ENCODE data around the gene AOPEP.

Gene AOPEP

DNA sequence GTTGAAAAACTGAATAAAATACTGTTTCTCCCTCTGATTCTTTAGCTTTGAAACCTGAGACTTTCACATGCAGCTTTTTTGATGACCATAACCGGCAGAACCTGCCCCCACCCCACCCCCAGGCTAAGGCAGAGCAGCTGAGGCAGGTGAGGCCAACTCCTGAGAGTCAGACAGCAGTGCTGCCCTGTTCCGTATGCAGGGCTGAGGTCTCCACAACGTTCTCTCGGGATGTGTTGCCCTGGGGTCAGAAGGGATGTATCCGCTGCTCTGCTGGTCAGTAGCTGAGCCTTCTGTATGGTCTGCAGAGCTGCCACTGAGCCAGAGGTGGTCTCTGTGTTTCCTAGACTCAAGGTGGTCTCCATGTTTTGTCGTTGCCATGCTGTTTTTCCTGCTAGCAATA, 190.5 kb downstream of the AOPEP start:
- DNase-seq (ENCODE audit: low read depth in 3 of 3): no peak

DNA sequence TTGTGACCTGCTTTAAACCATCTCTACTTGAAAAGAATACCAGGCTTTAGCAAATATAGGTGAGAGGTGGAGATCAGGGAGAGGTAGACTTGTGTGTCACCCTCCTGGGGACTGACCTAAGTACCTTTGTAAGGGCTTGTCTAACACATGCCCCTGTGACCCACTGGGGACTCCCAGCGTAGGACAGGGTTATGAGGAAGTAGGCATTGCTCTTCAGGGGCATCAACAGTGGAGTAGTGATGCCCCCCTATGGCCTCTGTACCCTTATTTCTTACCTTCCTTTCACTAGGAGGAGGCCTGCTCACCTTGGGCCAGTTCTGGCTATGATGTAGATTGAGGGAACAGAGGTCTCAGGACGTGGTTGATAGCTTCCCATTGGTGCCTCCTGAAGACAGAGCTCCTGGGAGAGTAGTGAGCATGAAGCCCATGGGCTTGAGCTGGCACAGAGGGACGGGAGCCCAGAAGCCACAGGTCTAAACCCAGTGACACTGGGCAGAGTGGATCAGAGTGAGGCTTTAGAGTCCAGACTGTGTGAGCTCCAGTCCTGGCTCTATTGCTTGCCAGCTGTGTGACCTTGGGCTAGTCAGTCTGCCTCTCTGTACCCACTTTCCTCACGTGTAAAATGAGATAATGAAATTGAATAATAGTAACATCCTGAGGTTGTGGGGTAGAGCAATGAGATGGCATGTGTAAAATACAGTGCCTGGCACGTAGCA, 191.7 kb downstream of the AOPEP start:
- no peak for DNase-seq (ENCODE audit: low read depth in 3 of 3)

GRCh38 chr9:94919376-94920098, 193.0 kb downstream of the AOPEP start:
- DNase-seq (ENCODE audit: low read depth in 3 of 3): no peak

DNA sequence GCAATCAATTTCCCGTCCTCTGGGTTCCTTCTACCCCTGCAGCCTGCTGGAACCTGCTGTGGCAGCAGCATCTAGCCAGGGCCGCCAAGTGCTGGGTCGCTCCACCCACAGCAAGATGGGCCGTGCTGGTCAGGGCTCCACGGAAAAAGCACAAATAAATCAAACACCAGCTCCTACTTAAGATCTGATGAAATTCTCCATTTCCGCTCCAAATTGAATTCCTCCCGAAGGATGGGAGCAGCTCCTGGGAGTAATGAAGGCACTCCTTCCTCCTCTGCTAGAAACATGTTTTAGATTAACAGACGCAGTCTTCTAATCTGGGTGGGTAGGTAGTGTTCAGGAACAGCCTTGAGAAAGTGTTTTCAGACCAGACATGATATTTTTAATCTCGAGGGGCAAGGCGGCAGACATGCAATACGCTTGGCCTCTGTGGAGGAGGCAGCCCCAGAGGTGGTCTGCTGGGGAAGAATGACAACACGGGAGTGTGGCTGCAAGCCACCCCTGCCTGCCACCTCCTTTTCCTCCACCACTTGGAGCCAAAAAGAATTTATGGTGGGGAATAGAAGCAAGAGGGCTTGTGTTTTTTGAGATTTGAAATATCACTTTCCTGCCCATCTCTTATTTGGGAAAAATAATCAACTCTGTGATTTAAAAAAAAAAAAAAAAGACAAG, 194.1 kb downstream of the AOPEP start:
- DNase-seq (ENCODE audit: low read depth in 3 of 3): no peak

GRCh38 chr9:94921092-94921471, 194.6 kb downstream of the AOPEP start:
- DNase-seq (ENCODE audit: low read depth in 3 of 3): no peak

DNA sequence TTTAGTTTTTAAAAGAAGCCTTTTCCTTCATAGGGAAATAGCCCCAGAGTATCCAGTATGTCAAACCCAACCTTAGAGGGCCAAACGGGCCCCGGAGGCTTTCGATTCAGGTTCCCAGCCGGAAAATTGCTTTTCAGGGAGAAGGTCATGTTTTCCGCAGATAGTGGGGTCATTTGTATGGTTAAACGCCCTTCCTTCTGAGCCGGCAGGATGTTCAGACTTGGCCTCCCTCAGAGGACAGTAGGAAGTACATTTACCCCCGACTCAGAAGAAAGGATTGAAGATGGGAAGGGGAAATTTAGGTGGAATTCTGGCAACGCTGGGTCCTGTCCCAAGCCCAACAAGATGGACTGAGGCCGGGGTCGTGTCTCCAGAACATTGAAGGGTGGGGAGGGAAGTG, 195.2 kb downstream of the AOPEP start:
- DNase-seq (ENCODE audit: low read depth in 3 of 3): no peak

- DNase-seq (ENCODE audit: low read depth in 3 of 3): no peak
Measured at GRCh38 chr9:94922098-94922607, 195.7 kb downstream of the AOPEP start.

DNA sequence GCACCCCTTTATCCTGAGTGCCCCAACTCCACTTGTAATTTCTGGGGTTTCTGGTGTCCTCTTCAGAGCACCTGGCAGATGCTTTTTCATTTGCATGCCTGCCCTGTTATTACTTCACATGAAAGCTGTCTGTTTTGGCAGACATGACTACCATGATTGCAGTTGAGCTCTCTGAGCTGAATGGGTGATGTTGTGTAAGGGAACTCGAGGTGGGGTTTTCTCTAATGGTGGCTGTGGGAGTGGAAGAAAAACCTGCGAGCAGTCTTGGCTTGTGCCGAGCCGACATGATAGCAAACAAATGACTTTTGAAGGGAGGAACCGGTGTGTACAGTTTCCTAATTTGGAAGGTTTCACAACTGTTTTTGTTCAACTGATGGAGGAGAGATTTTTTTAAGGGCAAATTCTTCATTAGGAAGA, 196.2 kb downstream of the AOPEP start:
- DNase-seq (ENCODE audit: low read depth in 3 of 3): no peak

DNA sequence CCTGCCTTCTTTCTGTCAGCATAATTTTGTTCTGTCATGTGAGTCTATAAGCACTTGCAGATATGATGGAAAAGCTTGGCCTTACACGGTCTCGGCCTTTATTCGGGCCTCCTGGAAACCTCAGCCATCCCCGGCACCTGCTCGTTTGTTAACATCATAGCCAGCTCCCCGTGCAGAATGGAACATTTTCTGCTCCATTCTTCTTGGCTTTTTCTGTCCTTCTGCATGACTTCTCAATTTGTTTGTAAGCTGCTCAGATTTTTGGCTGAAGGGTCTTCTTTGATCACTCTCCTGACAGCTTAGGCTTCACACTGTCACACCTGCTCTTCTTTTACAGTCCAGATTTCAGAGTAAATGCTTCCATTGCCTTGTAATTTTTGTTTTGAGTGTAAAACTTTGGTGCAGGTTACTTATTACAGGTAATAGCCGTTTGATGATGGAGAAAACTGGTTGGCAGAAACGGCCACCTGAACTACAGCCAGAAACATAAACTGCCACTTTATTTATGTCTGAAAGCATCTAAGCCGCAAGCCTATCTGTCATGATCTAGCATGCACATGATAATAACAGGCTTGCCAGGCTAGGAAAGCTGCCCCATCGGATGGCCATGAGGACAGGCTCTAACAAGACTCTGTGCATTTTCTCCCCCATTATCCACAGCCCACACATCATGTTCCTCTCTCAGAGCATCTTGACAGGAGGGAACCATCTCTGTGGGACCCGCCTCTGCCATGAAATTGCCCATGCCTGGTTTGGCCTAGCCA, 197.0 kb downstream of the AOPEP start:
- no peak for DNase-seq (ENCODE audit: low read depth in 3 of 3)

- DNase-seq (ENCODE audit: low read depth in 3 of 3): no peak
Measured at GRCh38 chr9:94925751-94926430, 199.4 kb downstream of the AOPEP start.

- DNase-seq (ENCODE audit: low read depth in 3 of 3): no peak
Measured at GRCh38 chr9:94926431-94926800, 199.9 kb downstream of the AOPEP start.

DNA sequence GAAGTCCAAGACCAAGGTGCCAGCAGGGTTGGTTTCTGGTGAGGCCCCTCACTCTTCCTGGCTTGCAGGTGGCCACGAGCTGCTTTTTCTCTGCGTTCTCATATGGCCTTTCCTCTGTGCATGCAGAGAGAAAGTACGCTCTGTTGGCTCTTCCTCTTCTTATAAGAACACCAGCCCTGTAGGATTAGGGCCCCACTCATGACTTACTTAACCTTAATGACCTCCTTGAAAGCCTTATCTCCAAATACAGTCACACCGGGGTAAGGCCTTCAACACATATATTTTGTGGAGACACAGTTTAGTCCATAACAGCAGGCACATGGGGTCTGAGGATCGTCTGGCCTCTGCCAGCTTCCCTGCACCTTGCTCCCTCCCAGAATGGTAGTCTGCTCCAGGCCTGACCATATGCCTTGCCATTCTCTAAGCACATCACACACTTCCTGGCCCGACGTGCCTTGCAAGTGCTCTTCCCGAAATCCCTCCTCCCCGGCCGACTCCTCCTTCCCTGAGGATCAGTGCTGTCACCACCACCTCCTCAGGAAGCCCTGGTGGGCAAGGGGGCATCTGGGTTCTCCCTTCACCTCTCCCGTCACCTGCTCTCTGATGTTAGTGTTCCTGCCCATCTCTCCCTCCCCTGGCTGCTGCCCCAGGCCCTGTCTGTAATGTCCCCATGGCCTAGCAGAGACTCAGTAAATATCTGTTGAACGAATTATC, 200.7 kb downstream of the AOPEP start:
- DNase-seq (ENCODE audit: low read depth in 3 of 3): no peak

DNA sequence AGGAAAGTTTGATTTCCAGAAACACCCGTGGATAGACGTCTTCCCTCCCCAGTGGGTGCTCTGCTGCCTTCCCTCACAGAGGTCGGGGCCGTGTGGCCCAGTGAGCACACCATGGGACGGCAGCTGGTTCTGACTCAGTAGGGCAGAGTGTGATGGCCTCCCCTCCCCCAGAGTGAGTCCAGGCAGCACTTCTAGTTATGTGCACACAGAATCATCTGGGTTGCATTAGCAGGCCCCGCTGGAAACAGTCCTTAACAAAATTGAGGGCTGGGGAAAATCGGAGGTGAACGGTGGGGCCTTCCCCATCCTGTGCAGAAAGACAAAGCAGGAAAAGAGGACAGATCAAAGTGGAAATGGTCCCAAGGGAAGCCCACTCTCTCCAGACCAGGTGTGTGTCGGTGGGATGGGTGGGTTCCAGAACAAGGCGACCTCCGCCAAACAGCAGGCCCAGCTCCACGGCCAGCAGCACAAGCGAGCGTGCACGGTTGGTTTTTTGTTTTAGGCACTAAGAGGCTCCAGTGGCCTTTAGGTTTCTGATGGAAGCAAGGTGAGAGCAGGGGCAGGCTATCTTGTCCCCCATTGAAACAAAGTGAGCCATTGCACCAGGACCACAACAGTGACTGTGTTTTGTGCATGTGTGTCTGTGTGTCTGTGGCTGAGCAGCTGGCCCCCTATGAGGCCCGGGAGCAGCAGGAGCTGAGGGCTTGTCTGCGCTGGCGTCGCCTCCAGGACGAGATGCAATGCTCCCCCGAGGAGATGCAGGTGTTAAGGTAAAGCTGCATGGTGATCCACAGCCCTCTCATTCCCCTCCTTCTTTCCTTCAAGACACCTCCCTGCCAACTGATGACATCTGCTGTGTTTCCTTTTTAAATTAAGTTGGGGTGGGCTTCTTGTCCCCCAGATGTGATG, 201.5 kb downstream of the AOPEP start:
- DNase-seq (ENCODE audit: low read depth in 3 of 3): no peak

DNA sequence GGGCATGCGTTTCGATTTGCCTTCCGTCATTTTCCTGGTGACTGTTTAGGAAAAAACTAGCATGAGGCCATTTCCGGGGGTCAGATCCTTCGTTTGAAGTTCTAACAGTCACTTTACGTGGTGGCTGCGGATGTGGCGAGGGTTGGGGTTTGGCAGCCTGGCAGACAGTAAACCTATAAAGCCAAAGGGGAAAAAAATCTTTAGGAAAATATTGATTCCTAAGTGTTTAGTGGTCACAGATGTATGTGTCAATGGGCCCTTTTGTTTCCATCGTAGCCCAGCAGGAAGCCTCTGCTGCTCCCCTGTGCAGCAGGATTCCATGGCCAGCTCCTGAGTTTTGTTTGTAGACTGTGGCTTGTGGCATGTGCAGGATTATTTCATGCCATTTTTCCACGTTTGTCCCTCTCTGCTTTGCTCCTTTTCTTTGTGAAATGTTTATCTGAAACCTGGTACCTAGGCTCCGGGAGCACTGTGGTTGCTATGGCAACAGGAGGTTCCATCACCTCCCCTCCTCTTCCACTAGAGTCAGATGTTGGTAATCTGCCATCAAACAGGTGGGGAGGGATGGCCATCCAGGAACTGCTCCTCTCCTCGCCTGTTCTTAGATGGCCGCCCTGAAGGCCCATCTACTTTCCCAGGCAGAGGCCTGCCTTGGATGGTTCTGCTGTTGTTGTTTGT, 202.3 kb downstream of the AOPEP start:
- no peak for DNase-seq (ENCODE audit: low read depth in 3 of 3)

DNA sequence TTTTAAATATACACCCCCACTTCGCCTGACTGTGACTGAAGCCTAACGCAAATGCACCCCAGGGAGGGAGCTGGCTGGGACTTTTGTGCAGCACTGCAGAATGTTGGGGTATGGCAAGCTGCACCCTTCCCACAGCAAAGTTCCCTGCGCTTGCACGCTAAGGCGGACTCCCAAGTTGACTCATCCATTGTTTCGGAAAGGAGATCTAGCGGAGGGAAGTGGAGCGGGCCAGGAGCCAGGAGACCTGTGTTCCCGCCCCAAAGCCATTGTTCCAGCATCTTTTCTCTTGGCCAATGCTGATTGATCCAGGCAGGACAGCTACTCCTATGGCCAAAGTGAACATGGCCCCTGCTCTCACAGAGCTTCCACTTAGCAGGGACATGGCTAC, 202.9 kb downstream of the AOPEP start:
- DNase-seq (ENCODE audit: low read depth in 3 of 3): no peak

DNA sequence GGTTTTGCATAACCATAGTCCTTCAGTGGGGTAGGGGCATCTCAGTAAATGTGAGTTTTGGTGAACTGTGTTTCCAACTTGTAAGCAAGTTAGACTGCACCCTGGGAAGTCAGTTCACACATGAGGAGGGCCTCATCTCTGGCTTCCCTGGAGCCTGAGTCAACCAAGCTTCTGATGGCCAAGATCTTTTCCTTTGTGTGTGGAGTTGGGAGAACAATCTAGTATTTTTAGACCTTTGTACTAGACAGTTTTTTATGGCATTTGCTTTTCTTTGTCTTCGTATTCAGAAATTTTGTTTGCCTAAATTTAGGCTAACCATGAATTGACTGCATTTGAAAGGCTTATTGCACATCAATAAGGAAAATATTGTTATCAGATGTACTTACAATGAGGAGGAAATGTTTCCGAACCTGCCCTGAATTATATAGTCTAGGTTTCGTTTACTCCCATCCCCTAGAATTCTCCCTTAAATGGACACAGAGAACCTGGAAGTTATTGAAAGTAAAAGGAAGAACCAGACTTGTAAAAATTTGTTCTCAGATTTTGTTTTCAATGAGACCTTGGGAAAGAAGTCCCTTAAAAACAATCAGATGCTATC, 204.6 kb downstream of the AOPEP start:
- no peak for DNase-seq (ENCODE audit: low read depth in 3 of 3)

GRCh38 chr9:94931740-94932139, 205.2 kb downstream of the AOPEP start:
- DNase-seq (ENCODE audit: low read depth in 3 of 3): no peak

GRCh38 chr9:94932652-94933510, 206.4 kb downstream of the AOPEP start:
- no peak for DNase-seq (ENCODE audit: low read depth in 3 of 3)

Data from stimulated activated CD4-positive, alpha-beta T cell treated with anti-CD3 and anti-CD28 coated beads, TNF-alpha, amount 100 ng/mL, for 48 hours (primary cell).